Measurements from ENCODE around the gene CACNB3. TPM values are rescaled to one million over a fixed set of nuclear protein-coding genes. Genes with fewer than 3 reads are reported as not detected.
"Not testable (repeated sequence)": the region's sequence is repeated elsewhere in the genome, so short reads cannot be mapped to it uniquely, and the experiment has no call there.

CACNB3 gene
- total and polyA plus RNA-seq, 5 donors: 3.5 to 7.6 (median 6.7) TPM

GRCh38 chr12:48842021-48842420 is 23.7 kb downstream of the CACNB3 start:
- H3K9me3 ChIP-seq (ENCODE audit: control insufficient read depth, low read length); H3K4me3 ChIP-seq (ENCODE audit: low read length); H3K27me3 ChIP-seq (ENCODE audit: control insufficient read depth, insufficient read depth); intact Hi-C loops (cut with DNase I); H3K4me1 ChIP-seq (ENCODE audit: control insufficient read depth, insufficient read depth, low read length); ATAC-seq; H3K27ac ChIP-seq (ENCODE audit: low read length): not testable (repeated sequence)
- peak in 1 of 3 donors; percentile 62 for DNase-seq
- WGBS: 92% methylated on average over 29 of the region's 29 CpGs

GRCh38 chr12:48851883-48852733 is 33.8 kb downstream of the CACNB3 start, which contains the start of gene DDX23:
Gene DDX23 (minus strand): TSS chr12:48852163. CDS start chr12:48845782, 6,381 bp downstream.
- intact Hi-C loops (cut with DNase I): loop anchor here in 3 of 4 donors (2.0 to 5.0 kb wide), 5 partner anchors 35 to 145 kb away; partner anchors contain the start of gene DDN (in 1 of the 3)
- Histone ChIP-seq H3K4me1 (ENCODE audit: control insufficient read depth, insufficient read depth, low read length) (no peaks in the 10 kb centered on the region), H3K4me3 (ENCODE audit: low read length) (peak within 1 kb of the TSS; percentile 86), H3K9me3 (ENCODE audit: control insufficient read depth, low read length) (no peaks in the 10 kb centered on the region), H3K27ac (ENCODE audit: low read length) (peak within 1 kb of the TSS; percentile 93), H3K27me3 (ENCODE audit: control insufficient read depth, insufficient read depth) (no peaks in the 10 kb centered on the region)
- ATAC-seq (peak; percentile 98 to 99), DNase-seq (peak; percentile 95 to 98 (median 97))
- WGBS: under 1% methylated on average over 53 of the region's 53 CpGs

GRCh38 chr12:48852734-48853688 is 34.7 kb downstream of the CACNB3 start:
- intact Hi-C loops (cut with DNase I): loop anchor here in 3 of 4 donors (2.0 to 5.0 kb wide), 5 partner anchors 34 to 144 kb away; partner anchors contain the start of gene DDN (in 1 of the 3)
- Histone ChIP-seq H3K27ac (ENCODE audit: low read length) (peak overlapping the region; percentile 93), H3K4me3 (ENCODE audit: low read length) (peak overlapping the region; percentile 51), H3K27me3 (ENCODE audit: control insufficient read depth, insufficient read depth) (no peaks in the 10 kb centered on the region), H3K4me1 (ENCODE audit: control insufficient read depth, insufficient read depth, low read length) (no peaks in the 10 kb centered on the region), H3K9me3 (ENCODE audit: control insufficient read depth, low read length) (no peaks in the 10 kb centered on the region)
- DNase-seq (peak; percentile 79 to 87 (median 80)), ATAC-seq (peak; percentile 53 to 67)
- under 1% methylated on average over 11 of the region's 11 CpGs for WGBS

GRCh38 chr12:48854488-48854887 is 36.2 kb downstream of the CACNB3 start:
- WGBS: 86% methylated on average over 4 of the region's 4 CpGs
- DNase-seq (no peak), ATAC-seq (no peak)
- intact Hi-C loops (cut with DNase I): loop anchor here in 2 of 4 donors (5.0 kb wide), 3 partner anchors 33 to 143 kb away; partner anchors contain the start of gene DDN (in 1 of the 2)
- no peak overlapping the region for H3K4me3 ChIP-seq (ENCODE audit: low read length)
- H3K27ac ChIP-seq (ENCODE audit: low read length): no peak overlapping the region
- H3K27me3 ChIP-seq (ENCODE audit: control insufficient read depth, insufficient read depth): no peaks in the 10 kb centered on the region
- no peaks in the 10 kb centered on the region for H3K9me3 ChIP-seq (ENCODE audit: control insufficient read depth, low read length)
- no peaks in the 10 kb centered on the region for H3K4me1 ChIP-seq (ENCODE audit: control insufficient read depth, insufficient read depth, low read length)

- not testable (repeated sequence) for H3K27ac ChIP-seq (ENCODE audit: low read length); H3K9me3 ChIP-seq (ENCODE audit: control insufficient read depth, low read length); DNase-seq; ATAC-seq; H3K4me1 ChIP-seq (ENCODE audit: control insufficient read depth, insufficient read depth, low read length); H3K4me3 ChIP-seq (ENCODE audit: low read length); H3K27me3 ChIP-seq (ENCODE audit: control insufficient read depth, insufficient read depth)
- 84% methylated on average over 10 of the region's 10 CpGs for WGBS
- intact Hi-C loops (cut with DNase I): loop anchor here in 3 of 4 donors (5.0 kb wide), 4 partner anchors 32 to 142 kb away; partner anchors contain the start of gene DDN (in 1 of the 3)
Observed at GRCh38 chr12:48854932-48855331, 36.6 kb downstream of the CACNB3 start.

- 56% methylated on average over 2 of the region's 2 CpGs for WGBS
- H3K4me3 ChIP-seq (ENCODE audit: low read length): no peak overlapping the region
- H3K27me3 ChIP-seq (ENCODE audit: control insufficient read depth, insufficient read depth): no peaks in the 10 kb centered on the region
- H3K4me1 ChIP-seq (ENCODE audit: control insufficient read depth, insufficient read depth, low read length): no peaks in the 10 kb centered on the region
- ATAC-seq (no peak), DNase-seq (no peak)
- H3K9me3 ChIP-seq (ENCODE audit: control insufficient read depth, low read length): no peaks in the 10 kb centered on the region
- intact Hi-C loops (cut with DNase I): loop anchor here in 1 of 4 donors (5.0 kb wide), 1 partner anchor 36 kb away; no protein-coding TSS in a partner anchor
- H3K27ac ChIP-seq (ENCODE audit: low read length): no peak overlapping the region
Observed at GRCh38 chr12:48856379-48856778, 38.1 kb downstream of the CACNB3 start.

- WGBS: 74% methylated on average over 13 of the region's 13 CpGs
- intact Hi-C loops (cut with DNase I): loop anchor here in 1 of 4 donors (5.0 kb wide), 1 partner anchor 35 kb away; no protein-coding TSS in a partner anchor
- no peak overlapping the region for H3K27ac ChIP-seq (ENCODE audit: low read length)
- no peaks in the 10 kb centered on the region for H3K27me3 ChIP-seq (ENCODE audit: control insufficient read depth, insufficient read depth)
- no peaks in the 10 kb centered on the region for H3K9me3 ChIP-seq (ENCODE audit: control insufficient read depth, low read length)
- no peaks in the 10 kb centered on the region for H3K4me1 ChIP-seq (ENCODE audit: control insufficient read depth, insufficient read depth, low read length)
- DNase-seq (no peak), ATAC-seq (no peak)
- no peak overlapping the region for H3K4me3 ChIP-seq (ENCODE audit: low read length)
Observed at GRCh38 chr12:48857278-48857994, 39.1 kb downstream of the CACNB3 start.

GRCh38 chr12:48858043-48858442 is 39.7 kb downstream of the CACNB3 start:
- Histone ChIP-seq H3K4me3 (ENCODE audit: low read length) (no peak overlapping the region), H3K4me1 (ENCODE audit: control insufficient read depth, insufficient read depth, low read length) (no peaks in the 10 kb centered on the region), H3K27ac (ENCODE audit: low read length) (no peak overlapping the region), H3K27me3 (ENCODE audit: control insufficient read depth, insufficient read depth) (no peaks in the 10 kb centered on the region), H3K9me3 (ENCODE audit: control insufficient read depth, low read length) (no peaks in the 10 kb centered on the region)
- intact Hi-C loops (cut with DNase I): loop anchor here in 1 of 4 donors (5.0 kb wide), 1 partner anchor 34 kb away; no protein-coding TSS in a partner anchor
- WGBS: 82% methylated on average over 8 of the region's 8 CpGs
- ATAC-seq: no peak
- DNase-seq: no peak

- H3K4me1 ChIP-seq (ENCODE audit: control insufficient read depth, insufficient read depth, low read length): no peaks in the 10 kb centered on the region
- intact Hi-C loops (cut with DNase I): loop anchor here in 1 of 4 donors (5.0 kb wide), 1 partner anchor 33 kb away; no protein-coding TSS in a partner anchor
- H3K27ac ChIP-seq (ENCODE audit: low read length): no peak overlapping the region
- H3K27me3 ChIP-seq (ENCODE audit: control insufficient read depth, insufficient read depth): no peaks in the 10 kb centered on the region
- no peaks in the 10 kb centered on the region for H3K9me3 ChIP-seq (ENCODE audit: control insufficient read depth, low read length)
- DNase-seq (no peak), ATAC-seq (no peak)
- 96% methylated on average over 5 of the region's 5 CpGs for WGBS
- H3K4me3 ChIP-seq (ENCODE audit: low read length): no peak overlapping the region
Observed at GRCh38 chr12:48859607-48860006, 41.3 kb downstream of the CACNB3 start.

GRCh38 chr12:48860236-48860635 is 41.9 kb downstream of the CACNB3 start:
- H3K4me3 ChIP-seq (ENCODE audit: low read length); H3K27me3 ChIP-seq (ENCODE audit: control insufficient read depth, insufficient read depth); intact Hi-C loops (cut with DNase I); H3K4me1 ChIP-seq (ENCODE audit: control insufficient read depth, insufficient read depth, low read length); H3K27ac ChIP-seq (ENCODE audit: low read length); DNase-seq; H3K9me3 ChIP-seq (ENCODE audit: control insufficient read depth, low read length); ATAC-seq: not testable (repeated sequence)
- 90% methylated on average over 5 of the region's 5 CpGs for WGBS
